ENCODE results near the gene FER1L5. TPM values are rescaled to one million over a fixed set of nuclear protein-coding genes. Genes with fewer than 3 reads are reported as not detected.

FER1L5 gene
- total RNA-seq, 4 donors from 2014 or later, result not detected

GRCh38 chr2:96754317-96754716 lies 111.8 kb downstream of the FER1L5 start:
- no peaks in the 10 kb centered on the region for H3K27me3 ChIP-seq
- peaks cover 10% of the 10 kb centered on the region for H3K4me1 ChIP-seq
- H3K4me3 ChIP-seq, result no peak overlapping the region
- DNase-seq (ENCODE audit: low spot score in 2 of 2), result no peak
- no peak for TF ChIP-seq CTCF (IDR thresholded peaks at IDR 0.05)
- TF ChIP-seq POLR2A (IDR thresholded peaks at IDR 0.05), result no peak
- no peak for TF ChIP-seq EP300 (IDR thresholded peaks at IDR 0.05)
- no peak for TF ChIP-seq POLR2AphosphoS5 (IDR thresholded peaks at IDR 0.05)
- no peaks in the 10 kb centered on the region for H3K36me3 ChIP-seq
- no peaks in the 10 kb centered on the region for H3K9me3 ChIP-seq
- no peak overlapping the region for H3K27ac ChIP-seq

Other genes with a start within 250 kb of the FER1L5 start
- 1 to 10 TPM in 3 of 4 donors, under 1 TPM in 1; 0.52 to 2.6 (median 1.5) TPM for gene NEURL3, start 137.4 kb upstream of the FER1L5 start, total RNA-seq
- 10 to 100 TPM; 11.4 to 22.4 (median 15.0) TPM for gene ARID5A, start 106.0 kb upstream of the FER1L5 start, total RNA-seq
- gene KANSL3, start 4.5 kb upstream of the FER1L5 start, total RNA-seq, result 10 to 100 TPM; 29.3 to 70.5 (median 37.4) TPM
- gene LMAN2L, start 97.3 kb downstream of the FER1L5 start, total RNA-seq, result 10 to 100 TPM; 11.9 to 18.3 (median 16.4) TPM
- 10 to 100 TPM; 14.9 to 18.9 (median 16.3) TPM for gene CNNM4, start 118.1 kb downstream of the FER1L5 start, total RNA-seq
- 10 to 100 TPM; 12.6 to 28.3 (median 16.5) TPM for gene CNNM3, start 173.5 kb downstream of the FER1L5 start, total RNA-seq
- gene ANKRD23, start 201.3 kb downstream of the FER1L5 start, total RNA-seq, result 10 to 100 TPM in 1 of 4 donors, 1 to 10 TPM in 3; 6.1 to 22.3 (median 7.2) TPM
- gene ANKRD39, start 215.3 kb downstream of the FER1L5 start, total RNA-seq, result 10 to 100 TPM; 16.1 to 22.1 (median 20.6) TPM
- 10 to 100 TPM; 15.7 to 28.2 (median 23.5) TPM for gene SEMA4C, start 227.3 kb downstream of the FER1L5 start, total RNA-seq